Right ventricle myocardium superior (tissue), 1 donor: ENCODE data around the gene UGGT2. TPM values are rescaled to one million over a fixed set of nuclear protein-coding genes. Genes with fewer than 3 reads are reported as not detected.
"Not testable (repeated sequence)": the region's sequence is repeated elsewhere in the genome, so short reads cannot be mapped to it uniquely, and the experiment has no call there.

Experiments used
- ATAC-seq: fragments of 200-7000 bp; cut with Tn5 transposase; one replicate; pipeline ENCODE4 v1.9.1; 2020; ENCODE audit warnings: mild to moderate bottlenecking; ENCODE audit not compliant: poor library complexity
- DNase-seq: peaks from one replicate; pipeline ENCODE4 v3.0.0-alpha.2; 2020
- intact Hi-C: fragments of 100-400 bp; cut with DNase I; formaldehyde crosslinking; loops from one replicate; pipeline ENCODE4 v1.11.2; 2022
- total RNA-seq: library from RNA; stranded (reverse); fragmentation: NEBNext Ultra II Directional; extraction: Animal tissue kit (Norgen Biotek cat#: 25700); gene quantifications from one replicate; pipeline ENCODE4 v1.2.1, GENCODE V29; 2021
- donor health status: DM: no; HTN: yes; CAD: no; lungs with severe emphysema.

The UGGT2 gene
- total RNA-seq, 1 donor from 2014 or later: 8.6 TPM

DNA sequence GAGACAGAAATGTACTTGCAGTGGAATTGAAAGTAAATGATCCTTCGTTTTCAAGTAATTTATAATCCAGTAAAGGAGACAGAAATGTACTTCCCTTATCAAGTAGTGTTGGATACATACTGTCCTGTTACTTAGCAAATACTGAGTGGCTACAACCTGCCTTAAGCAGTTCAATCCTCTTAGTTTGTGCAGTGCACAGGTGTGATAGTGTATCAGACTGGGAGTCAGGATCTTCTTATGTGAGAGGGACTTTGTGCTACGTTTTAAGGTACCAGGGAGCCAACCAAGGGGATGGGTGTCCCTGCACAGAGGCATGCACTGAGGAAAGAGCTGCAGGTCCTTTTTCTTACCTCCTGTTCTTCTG is 265.1 kb downstream of the UGGT2 start:
- ATAC-seq: no peak
- intact Hi-C loops: no loop called here
- no peak for DNase-seq

DNA sequence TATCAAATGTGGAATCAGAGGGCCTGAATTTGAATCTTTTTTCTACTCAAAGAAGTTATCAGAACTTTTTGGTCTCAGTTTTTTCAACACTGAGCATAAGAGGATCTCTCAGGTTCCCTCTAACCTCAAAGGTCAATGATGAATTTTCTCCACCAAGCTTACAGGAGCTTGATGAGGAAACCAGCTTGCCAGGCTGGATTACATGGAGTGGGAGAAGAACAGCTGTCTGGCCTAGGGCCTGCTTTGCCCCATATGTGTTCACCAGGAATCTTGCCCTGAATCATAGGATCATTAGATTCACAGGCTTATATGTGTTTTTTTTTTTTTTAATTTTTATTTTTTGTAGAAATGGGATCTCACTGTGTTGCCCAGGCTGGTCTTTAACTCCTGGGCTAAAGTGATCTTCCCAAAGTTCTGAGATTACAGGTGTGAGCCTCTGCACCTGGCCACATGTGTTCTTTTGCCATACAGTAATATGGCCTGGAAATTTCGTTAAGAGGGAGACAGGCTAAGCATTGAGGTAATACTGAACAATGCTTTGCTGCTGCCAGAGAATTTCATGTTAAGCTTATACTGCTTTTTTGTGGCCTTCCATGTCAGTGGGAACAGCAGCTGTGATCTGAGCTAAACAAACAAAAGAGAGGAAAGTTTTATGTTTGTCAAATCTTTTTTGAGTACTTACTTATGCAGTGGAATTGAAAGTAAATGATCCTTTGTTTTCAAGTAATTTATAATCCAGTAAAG is 265.7 kb downstream of the UGGT2 start:
- no peak for ATAC-seq
- DNase-seq: no peak
- intact Hi-C loops: no loop called here

DNA sequence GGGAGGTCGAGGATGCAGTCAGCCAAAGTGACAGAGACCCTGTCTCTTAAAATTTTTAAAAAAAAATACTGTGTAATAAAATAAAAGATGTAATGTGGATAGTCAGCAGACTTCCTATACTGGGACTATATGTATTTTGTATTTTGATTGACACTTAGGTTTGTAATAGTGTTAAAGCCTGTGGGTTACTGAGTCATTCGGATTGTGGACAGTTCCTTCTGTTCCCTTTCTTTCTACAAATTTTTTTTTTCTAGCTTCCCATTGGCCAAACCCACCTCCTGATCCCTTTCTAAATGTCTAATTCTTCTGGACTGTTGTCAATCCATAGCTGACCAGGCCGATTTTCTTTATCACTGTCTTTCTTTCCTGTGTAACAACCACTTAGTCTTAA is 268.3 kb downstream of the UGGT2 start:
- DNase-seq: no peak
- intact Hi-C loops: no loop called here
- ATAC-seq: no peak

DNA sequence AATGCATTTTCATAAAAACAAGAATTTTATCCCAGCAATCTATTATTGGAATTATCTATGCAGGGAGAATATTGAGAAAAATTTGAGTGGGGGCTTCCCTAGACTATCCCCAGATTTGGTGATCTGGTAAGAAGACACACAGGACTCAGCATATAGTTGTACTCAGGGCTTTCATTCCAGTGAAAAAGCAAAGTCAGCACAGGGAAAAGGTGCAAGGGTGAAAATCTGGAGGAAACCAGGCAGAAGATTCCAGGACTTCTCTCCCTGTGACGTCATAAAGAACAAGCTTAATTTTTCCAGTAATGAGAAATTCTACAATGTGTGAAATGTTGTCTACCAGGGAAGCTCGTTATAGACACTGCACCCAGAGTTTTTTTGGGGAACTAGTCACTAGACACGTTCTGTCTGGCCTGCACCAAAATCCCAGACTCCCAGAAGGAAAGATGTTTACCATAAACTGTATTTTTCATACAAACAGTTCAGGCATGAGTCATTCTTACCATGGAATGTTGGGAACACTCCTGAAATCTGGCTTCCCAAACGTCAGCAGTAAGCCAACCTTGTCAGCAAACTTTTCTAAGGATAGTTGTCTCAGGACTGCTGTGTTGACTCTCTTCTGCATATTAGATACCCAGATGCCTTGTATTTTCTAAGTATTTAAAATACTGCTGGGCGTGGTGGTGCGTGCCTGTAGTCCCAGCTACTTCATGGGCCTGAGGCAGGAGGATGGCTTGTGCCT is 268.9 kb downstream of the UGGT2 start:
- DNase-seq: no peak
- intact Hi-C loops: no loop called here
- no peak for ATAC-seq

DNA sequence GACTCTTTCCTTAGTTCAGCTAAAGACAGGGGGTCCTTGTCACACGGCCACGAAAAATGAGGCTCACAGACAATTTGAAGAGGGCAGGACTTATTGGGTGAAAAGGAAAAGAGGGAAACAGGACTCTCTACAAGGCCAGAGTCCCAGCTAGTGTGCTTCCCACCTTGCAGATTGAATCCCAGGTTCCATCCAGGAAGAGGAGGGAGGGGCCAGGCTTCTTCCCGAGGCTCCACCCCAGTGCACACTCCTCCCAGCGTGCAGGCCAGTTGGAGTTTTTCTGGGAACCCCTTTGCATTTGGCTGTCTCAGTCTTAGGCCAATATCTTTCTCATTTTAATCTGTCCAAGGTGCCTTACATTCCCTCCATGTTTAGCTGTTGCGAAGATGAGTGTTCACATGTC is 269.5 kb downstream of the UGGT2 start:
- intact Hi-C loops: no loop called here
- no peak for DNase-seq
- no peak for ATAC-seq

DNA sequence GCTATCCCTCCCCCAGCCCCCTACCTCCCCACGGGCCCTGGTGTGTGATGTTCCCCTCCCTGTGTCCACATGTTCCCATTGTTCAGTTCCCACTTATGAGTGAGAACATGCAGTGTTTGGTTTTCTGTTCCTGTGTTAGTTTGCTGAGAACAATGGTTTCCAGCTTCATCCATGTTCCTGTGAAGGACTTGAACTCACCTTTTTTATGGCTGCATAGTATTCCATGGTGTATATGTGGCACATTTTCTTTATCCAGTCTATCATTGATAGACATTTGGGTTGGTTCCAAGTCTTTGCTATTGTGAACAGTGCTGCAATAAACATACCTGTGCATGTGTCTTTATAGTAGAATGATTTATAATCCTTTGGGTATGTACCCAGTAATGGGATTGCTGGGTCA is 271.3 kb downstream of the UGGT2 start:
- ATAC-seq, DNase-seq, intact Hi-C loops: not testable (repeated sequence)

DNA sequence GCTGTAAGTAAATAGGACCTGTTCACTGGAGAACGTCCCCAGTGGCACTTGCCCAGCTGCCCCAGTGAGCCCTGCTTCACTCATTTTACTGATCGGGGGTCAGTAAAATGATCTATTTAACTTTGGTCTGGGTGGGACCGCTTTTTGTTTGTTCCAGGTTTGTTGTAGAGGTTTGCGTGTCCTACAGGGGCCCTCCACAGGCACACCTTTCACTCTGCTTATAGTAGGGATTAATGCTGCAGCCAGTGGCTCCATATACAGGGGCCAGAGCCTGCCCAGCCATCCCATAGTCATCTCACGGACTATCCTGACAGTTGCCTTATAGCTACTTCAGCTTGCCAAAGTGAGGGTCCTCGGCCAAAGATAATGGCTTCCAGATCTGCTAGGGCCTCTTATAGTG is 272.2 kb downstream of the UGGT2 start:
- intact Hi-C loops: no loop called here
- ATAC-seq (no peak), DNase-seq (no peak)

DNA sequence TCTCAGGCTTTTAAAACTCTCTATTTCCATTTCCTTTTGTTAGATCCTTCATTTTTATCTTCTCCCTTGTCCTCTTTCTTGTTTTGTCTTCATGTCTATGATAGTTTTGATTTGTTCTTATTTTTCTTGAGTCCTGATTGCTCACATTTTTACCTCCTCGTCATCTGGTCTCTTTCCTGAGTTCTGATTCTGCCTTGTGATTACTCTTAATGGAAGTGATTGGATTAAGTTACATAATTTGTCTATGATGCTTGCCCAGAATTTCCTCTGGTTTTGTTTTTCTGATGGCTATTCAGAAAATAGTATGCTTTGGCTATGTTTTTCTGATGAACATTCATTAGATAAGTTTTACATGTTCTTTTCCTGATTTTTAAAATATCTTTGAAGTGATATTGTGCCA is 273.7 kb downstream of the UGGT2 start:
- ATAC-seq (no peak), DNase-seq (no peak)
- intact Hi-C loops: no loop called here

DNA sequence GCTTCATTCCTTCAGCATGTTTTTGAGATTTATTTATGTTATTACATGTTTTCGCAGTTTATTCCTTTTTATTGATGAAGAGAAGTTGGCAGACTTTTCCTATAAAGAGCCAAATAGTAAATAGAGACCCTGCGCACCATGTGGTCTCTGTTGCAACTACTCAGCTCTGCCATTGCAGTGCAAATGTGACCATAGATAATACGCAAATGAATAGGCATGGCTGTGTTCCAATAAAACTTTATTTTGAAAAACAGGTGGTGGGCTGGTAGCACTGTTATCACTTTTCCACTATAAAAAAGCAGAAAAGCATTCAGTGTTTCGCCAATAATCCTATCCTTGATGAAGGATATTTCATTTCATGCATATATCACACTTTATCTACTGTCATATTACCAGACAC is 281.3 kb downstream of the UGGT2 start:
- no peak for DNase-seq
- ATAC-seq: no peak
- intact Hi-C loops: no loop called here

DNA sequence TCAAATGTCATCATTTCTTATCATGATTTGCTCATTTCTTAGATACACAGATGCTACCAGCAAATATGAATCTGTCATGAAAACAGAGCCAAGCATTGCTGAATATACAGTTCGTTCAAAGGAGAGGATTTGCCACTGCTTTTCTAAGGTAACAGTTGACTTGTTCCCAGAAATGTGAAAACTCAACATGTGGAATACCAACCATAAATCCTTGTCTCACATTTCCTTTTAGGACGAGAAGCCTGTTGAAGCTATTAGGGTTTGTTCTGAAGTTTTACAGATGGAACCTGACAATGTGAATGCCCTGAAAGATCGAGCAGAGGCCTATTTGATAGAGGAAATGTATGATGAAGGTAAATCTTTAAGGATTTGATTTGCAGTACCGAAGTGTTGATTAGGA is 289.6 kb downstream of the UGGT2 start:
- intact Hi-C loops: no loop called here
- ATAC-seq: no peak
- DNase-seq: no peak

DNA sequence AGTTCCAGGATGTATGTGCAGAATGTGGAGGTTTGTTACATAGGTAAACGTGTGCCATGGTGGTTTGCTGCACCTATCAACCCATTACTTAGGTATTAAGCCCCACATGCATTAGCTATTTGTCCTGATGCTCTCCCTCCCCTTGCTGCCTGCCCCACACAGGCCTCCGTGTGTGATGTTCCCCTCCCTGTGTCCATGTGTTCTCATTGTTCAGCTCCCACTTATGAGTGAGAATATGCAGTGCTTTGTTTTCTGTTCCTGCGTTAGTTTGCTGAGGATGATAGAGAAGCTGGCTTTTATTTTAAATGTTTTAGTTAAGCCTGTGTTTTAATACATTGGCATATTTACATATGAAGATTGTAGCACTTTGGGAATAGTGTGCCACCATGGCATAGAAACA is 290.6 kb downstream of the UGGT2 start:
- ATAC-seq, intact Hi-C loops, DNase-seq: not testable (repeated sequence)

DNA sequence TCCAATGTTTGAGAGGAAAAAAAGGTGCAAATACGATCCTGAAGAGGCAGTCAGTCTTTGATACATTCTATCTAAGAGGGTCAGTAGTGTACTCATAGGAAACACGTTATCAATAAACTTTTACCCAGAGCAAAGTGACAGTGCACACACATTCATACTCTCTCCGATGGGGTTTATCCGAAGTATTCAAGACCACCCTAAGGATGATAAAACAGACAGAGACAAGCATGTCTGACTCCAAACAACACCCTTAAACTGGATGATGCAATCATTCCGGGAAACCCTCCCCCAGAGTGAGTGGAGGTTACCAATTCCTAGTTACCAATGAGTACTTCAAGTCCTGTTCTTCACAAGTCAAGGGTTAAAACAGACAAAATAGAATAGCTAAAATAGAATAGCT is 297.1 kb downstream of the UGGT2 start:
- no peak for ATAC-seq
- intact Hi-C loops: no loop called here
- no peak for DNase-seq

DNA sequence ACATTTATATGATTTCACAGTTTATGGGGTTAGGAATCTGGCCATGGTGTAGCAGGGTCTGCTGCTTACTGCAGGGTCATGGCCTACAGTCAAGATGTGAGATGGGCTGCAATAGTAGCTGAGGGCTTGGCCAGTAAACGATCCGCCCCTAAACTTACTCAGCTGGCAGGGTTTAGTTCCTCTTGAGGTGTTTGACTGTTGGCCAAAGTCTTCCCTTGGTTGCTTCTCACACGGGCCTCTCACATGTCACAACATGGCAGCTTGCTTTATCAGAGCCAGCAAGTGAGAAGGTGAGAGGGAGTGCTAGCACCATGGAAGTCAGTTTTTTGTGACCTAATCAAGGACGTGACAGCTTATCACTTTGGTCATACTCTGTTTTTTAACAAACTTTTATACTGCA is 299.1 kb downstream of the UGGT2 start:
- intact Hi-C loops: no loop called here
- DNase-seq: no peak
- ATAC-seq: peak; percentile 34

DNA sequence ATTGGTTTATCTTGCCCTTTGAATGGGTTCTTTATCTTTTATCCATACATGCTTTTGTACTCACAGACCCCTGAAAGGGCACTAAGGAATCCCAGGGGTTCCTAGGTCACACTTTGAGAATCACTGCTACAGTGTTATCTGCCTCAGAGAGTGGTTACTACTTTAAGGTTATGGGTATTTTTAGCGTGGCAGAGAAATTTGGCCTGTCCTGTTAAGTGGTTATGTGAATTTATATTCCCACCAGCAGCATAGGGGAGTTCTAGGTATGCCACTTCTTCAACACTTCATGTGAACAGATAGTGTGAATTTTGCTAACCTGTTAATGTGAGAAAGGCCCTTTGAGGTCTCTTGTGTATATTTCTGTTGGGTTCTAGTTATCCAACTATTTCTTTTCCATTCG is 300.5 kb downstream of the UGGT2 start:
- intact Hi-C loops: no loop called here
- DNase-seq: no peak
- peak; percentile 55 for ATAC-seq

Other genes with a start within 250 kb of the UGGT2 start
- 0.56 TPM for gene HS6ST3, start 36.7 kb upstream of the UGGT2 start, total RNA-seq